OCI-LY1 (cell line): ENCODE results near the gene MAP3K20.

ENCODE experiments used
- CTCF ChIP-seq: fragments of 200-600 bp; sonication (generic), shearing (Covaris generic); IDR thresholded peaks from 2 replicates; pipeline ENCODE4 v1.5.1; 2017; ENCODE audit warnings: mild to moderate bottlenecking, antibody characterized with exemption, low read length, moderate library complexity, mixed read lengths
- EZH2 ChIP-seq: fragments of 200-600 bp; sonication (generic), shearing (Covaris generic); IDR thresholded peaks from 2 replicates; pipeline ENCODE4 v1.8.0; 2017; ENCODE audit warnings: borderline replicate concordance, mixed run types, mild to moderate bottlenecking, antibody characterized with exemption, low read length, moderate library complexity, mixed read lengths

- no peak for TF ChIP-seq CTCF
- TF ChIP-seq EZH2, result no peak
Observed at GRCh38 chr2:173095356-173095755, 19.7 kb downstream of the MAP3K20 start.
